GM06990 (cell line): Measurements from ENCODE around the gene SHLD1.
"Not testable (repeated sequence)": the region's sequence is repeated elsewhere in the genome, so short reads cannot be mapped to it uniquely, and the experiment has no call there.

ENCODE experiments used
- DNase-seq: peaks from one replicate; pipeline ENCODE4 v3.0.0-alpha.2; 2011; ENCODE audit not compliant: insufficient read length; ENCODE audit errors: extremely low read depth
- H3K27me3 ChIP-seq: replicated peaks from 2 replicates; pipeline ENCODE4 v1.6.0; 2011; ENCODE audit warnings: low read length; ENCODE audit not compliant: control insufficient read depth, insufficient read depth
- H3K36me3 ChIP-seq: 2 replicates; pipeline ENCODE4 v1.5.1; 2011; ENCODE audit warnings: low read length; ENCODE audit not compliant: control insufficient read depth, insufficient read depth
- H3K4me3 ChIP-seq: replicated peaks from 2 replicates; pipeline ENCODE4 v1.5.1; 2011; ENCODE audit warnings: low read depth, mild to moderate bottlenecking, control low read depth, low read length
- CTCF ChIP-seq: IDR thresholded peaks from 2 replicates; pipeline ENCODE4 v1.5.1; 2011; ENCODE audit warnings: low read length, control low read depth, mild to moderate bottlenecking, inconsistent platforms; ENCODE audit not compliant: insufficient read depth, poor library complexity, severe bottlenecking

SHLD1 gene

GRCh38 chr20:5779071-5779900, 29.1 kb downstream of the SHLD1 start:
- no peak for TF ChIP-seq CTCF
- no peak overlapping the region for H3K4me3 ChIP-seq
- peaks cover 3% of the 10 kb centered on the region for H3K36me3 ChIP-seq
- no peaks in the 10 kb centered on the region for H3K27me3 ChIP-seq
- no peak for DNase-seq

- no peak for TF ChIP-seq CTCF
- no peak overlapping the region for H3K4me3 ChIP-seq
- DNase-seq = no peak
- peaks cover 3% of the 10 kb centered on the region for H3K36me3 ChIP-seq
- H3K27me3 ChIP-seq = no peaks in the 10 kb centered on the region
These were observed 30.6 kb downstream of the SHLD1 start for GRCh38 chr20:5780846-5781217.

GRCh38 chr20:5781367-5781766, 31.2 kb downstream of the SHLD1 start:
- not testable (repeated sequence) for H3K36me3 ChIP-seq, H3K4me3 ChIP-seq, H3K27me3 ChIP-seq, DNase-seq

GRCh38 chr20:5781798-5782750, 31.9 kb downstream of the SHLD1 start:
- no peak for TF ChIP-seq CTCF
- no peak for DNase-seq
- Histone ChIP-seq H3K27me3 (no peaks in the 10 kb centered on the region), H3K4me3 (no peak overlapping the region), H3K36me3 (0 out of 2 replicates have a peak, but pooled peaks cover 2% of the 10 kb centered on the region)

- 0 out of 2 replicates have a peak, but pooled peaks cover 2% of the 10 kb centered on the region for H3K36me3 ChIP-seq
- no peak for DNase-seq
- no peaks in the 10 kb centered on the region for H3K27me3 ChIP-seq
These were observed 34.5 kb downstream of the SHLD1 start for GRCh38 chr20:5784735-5785134.

More at GRCh38 chr20:5784735-5785134, 34.5 kb downstream of the SHLD1 start:
- no peak overlapping the region for H3K4me3 ChIP-seq
- no peak for TF ChIP-seq CTCF
